ENCODE measurements around the gene ZNF423.

DNA sequence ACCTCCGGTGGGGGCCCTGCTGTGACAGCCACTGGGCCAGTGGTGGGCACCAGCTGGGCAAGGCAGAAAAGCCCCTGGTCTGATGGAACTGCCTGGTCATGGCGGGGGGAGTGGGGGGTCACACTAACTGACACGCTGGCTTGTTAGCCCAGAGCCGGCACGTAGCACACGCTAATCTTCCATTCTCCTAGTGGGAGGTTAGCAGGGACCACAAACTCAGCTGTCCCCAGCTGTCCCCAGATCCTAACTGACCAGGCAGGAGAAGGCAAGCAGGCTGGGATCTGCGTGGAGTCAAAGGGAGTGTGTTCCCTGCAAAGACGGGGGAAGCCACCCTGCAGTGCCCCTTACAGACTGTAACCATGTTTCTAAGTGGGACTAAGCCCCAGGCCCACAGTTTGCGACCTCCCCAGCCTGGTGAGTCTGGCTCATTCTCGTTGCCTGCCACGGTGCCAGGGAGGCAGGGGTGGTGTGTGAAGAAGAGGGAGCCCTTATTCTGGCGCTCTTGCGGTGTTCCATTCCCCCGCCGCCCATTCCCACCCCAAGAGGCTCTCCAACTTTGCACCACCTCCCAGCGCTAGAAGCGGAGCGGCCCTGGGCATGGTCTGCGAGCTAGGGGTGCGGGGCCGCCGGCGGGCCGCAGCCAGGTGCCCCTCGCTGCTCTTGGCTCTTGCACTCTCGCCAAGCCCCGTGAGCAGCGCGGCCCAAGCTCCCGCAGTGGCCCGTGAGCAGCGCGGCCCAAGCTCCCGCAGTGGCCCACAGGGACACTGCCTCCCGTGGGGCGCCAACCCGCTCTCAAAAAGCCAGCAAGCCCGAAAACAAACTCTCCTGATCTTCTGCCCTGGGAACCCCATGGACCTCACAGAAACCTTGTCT lies 12.1 kb upstream of the ZNF423 start:
- TF ChIP-seq CTCF (IDR thresholded peaks at IDR 0.05; ENCODE audit: low read length), result no peak
- TF ChIP-seq EZH2 (optimal IDR thresholded peaks at IDR 0.05; ENCODE audit: low read depth, low read length), result no peak
- no peak for TF ChIP-seq EZH2phosphoT487 (IDR thresholded peaks at IDR 0.05; ENCODE audit: low read length)

All from MM.1S (cell line).